ENCODE results near the gene PEBP1. TPM values are rescaled to one million over a fixed set of nuclear protein-coding genes. Genes with fewer than 3 reads are reported as not detected.

Gene PEBP1
- total RNA-seq, 1 experiment from 2014 or later = 168 TPM

- no peak for DNase-seq (ENCODE audit: low read depth, low spot score)
- TF ChIP-seq SIN3A (IDR thresholded peaks at IDR 0.05; ENCODE audit: borderline replicate concordance, insufficient read depth, low read depth, low read length) (no peak), POLR2AphosphoS5 (IDR thresholded peaks at IDR 0.05; ENCODE audit: low read depth, low read length) (no peak), TCF7L2 (IDR thresholded peaks at IDR 0.05; ENCODE audit: low read depth, low read length) (no peak)
- TF ChIP-seq, protein P1, sequence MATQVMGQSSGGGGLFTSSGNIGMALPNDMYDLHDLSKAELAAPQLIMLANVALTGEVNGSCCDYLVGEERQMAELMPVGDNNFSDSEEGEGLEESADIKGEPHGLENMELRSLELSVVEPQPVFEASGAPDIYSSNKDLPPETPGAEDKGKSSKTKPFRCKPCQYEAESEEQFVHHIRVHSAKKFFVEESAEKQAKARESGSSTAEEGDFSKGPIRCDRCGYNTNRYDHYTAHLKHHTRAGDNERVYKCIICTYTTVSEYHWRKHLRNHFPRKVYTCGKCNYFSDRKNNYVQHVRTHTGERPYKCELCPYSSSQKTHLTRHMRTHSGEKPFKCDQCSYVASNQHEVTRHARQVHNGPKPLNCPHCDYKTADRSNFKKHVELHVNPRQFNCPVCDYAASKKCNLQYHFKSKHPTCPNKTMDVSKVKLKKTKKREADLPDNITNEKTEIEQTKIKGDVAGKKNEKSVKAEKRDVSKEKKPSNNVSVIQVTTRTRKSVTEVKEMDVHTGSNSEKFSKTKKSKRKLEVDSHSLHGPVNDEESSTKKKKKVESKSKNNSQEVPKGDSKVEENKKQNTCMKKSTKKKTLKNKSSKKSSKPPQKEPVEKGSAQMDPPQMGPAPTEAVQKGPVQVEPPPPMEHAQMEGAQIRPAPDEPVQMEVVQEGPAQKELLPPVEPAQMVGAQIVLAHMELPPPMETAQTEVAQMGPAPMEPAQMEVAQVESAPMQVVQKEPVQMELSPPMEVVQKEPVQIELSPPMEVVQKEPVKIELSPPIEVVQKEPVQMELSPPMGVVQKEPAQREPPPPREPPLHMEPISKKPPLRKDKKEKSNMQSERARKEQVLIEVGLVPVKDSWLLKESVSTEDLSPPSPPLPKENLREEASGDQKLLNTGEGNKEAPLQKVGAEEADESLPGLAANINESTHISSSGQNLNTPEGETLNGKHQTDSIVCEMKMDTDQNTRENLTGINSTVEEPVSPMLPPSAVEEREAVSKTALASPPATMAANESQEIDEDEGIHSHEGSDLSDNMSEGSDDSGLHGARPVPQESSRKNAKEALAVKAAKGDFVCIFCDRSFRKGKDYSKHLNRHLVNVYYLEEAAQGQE (IDR thresholded peaks at IDR 0.05; ENCODE audit: insufficient read depth in 1 of 2, low read depth in 2 of 2, low read length in 1 of 2) = no peak
- TF ChIP-seq, protein P2, sequence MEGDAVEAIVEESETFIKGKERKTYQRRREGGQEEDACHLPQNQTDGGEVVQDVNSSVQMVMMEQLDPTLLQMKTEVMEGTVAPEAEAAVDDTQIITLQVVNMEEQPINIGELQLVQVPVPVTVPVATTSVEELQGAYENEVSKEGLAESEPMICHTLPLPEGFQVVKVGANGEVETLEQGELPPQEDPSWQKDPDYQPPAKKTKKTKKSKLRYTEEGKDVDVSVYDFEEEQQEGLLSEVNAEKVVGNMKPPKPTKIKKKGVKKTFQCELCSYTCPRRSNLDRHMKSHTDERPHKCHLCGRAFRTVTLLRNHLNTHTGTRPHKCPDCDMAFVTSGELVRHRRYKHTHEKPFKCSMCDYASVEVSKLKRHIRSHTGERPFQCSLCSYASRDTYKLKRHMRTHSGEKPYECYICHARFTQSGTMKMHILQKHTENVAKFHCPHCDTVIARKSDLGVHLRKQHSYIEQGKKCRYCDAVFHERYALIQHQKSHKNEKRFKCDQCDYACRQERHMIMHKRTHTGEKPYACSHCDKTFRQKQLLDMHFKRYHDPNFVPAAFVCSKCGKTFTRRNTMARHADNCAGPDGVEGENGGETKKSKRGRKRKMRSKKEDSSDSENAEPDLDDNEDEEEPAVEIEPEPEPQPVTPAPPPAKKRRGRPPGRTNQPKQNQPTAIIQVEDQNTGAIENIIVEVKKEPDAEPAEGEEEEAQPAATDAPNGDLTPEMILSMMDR (IDR thresholded peaks at IDR 0.05) = no peak
- Histone ChIP-seq H3K4me1 (ENCODE audit: control insufficient read depth, insufficient read depth, low read length) (peaks cover 12% of the 10 kb centered on the region), H3K4me3 (ENCODE audit: low read depth in 2 of 2, low read length in 2 of 2) (peak overlapping the region; percentile 69 to 83), H3K27ac (ENCODE audit: low read length) (no peak overlapping the region; the same call in 1 of the 2 replicates), H3K36me3 (ENCODE audit: control insufficient read depth, insufficient read depth, low read length) (no peaks in the 10 kb centered on the region), H3K9me3 (ENCODE audit: control insufficient read depth, insufficient read depth, low read depth, low read length) (no peaks in the 10 kb centered on the region), H3K27me3 (ENCODE audit: control insufficient read depth, insufficient read depth, low read length) (no peaks in the 10 kb centered on the region)
- intact Hi-C loops (cut with micrococcal nuclease; ENCODE audit: unreplicated experiment) = no loop called here
- BruUV-seq (replicated peaks) = no TSS peak
- POLR2A ChIA-PET = interaction anchor here (0.5 kb wide), 2 partner anchors 13 to 56 kb away, joined by 3 to 5 read pairs; no protein-coding TSS in a partner anchor
- CTCF ChIA-PET = no interaction called here
- in situ Hi-C loops (cut with HindIII; ENCODE audit: low pct_unique_long_range_greater_than_20kb, low sequenced_read_pairs) = no loop called here
- ATAC-seq = no peak
Measured at GRCh38 chr12:118102070-118102469, 33.9 kb upstream of the PEBP1 start.

DNA sequence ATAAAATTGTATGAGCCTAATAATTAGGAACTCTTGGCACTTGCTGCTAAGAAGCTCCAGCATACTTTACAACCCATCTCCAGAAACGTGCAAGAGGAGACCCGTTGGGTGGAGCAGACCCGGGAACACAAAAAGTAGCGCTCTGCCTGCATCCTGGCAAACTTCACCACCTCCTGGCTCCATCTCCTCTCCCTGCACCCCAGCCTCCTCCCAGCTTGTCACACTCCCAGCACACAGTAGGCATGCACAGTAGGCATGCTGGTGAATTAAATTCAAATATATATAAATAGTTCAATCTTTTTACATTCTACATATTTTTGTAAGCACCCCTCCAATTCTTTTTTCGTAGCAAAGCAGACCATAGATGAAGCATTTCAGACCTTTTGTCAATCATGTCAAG is 33.3 kb upstream of the PEBP1 start:
- Histone ChIP-seq H3K27me3 (ENCODE audit: control insufficient read depth, insufficient read depth, low read length) (no peaks in the 10 kb centered on the region), H3K27ac (ENCODE audit: low read length) (peak overlapping the region; percentile 95), H3K9me3 (ENCODE audit: control insufficient read depth, insufficient read depth, low read depth, low read length) (no peaks in the 10 kb centered on the region), H3K4me1 (ENCODE audit: control insufficient read depth, insufficient read depth, low read length) (peaks cover 12% of the 10 kb centered on the region), H3K4me3 (ENCODE audit: low read depth in 2 of 2, low read length in 2 of 2) (peak overlapping the region; percentile 69 to 83), H3K36me3 (ENCODE audit: control insufficient read depth, insufficient read depth, low read length) (no peaks in the 10 kb centered on the region)
- in situ Hi-C loops (cut with HindIII; ENCODE audit: low pct_unique_long_range_greater_than_20kb, low sequenced_read_pairs) = no loop called here
- POLR2A ChIA-PET = interaction anchor here (0.5 kb wide), 2 partner anchors 14 to 56 kb away, joined by 3 to 5 read pairs; no protein-coding TSS in a partner anchor
- TF ChIP-seq, protein P1 (IDR thresholded peaks at IDR 0.05; ENCODE audit: insufficient read depth in 1 of 2, low read depth in 2 of 2, low read length in 1 of 2) = no peak
- TF ChIP-seq, protein P2 (IDR thresholded peaks at IDR 0.05) = no peak
- TF ChIP-seq SIN3A (IDR thresholded peaks at IDR 0.05; ENCODE audit: borderline replicate concordance, insufficient read depth, low read depth, low read length) (no peak), TCF7L2 (IDR thresholded peaks at IDR 0.05; ENCODE audit: low read depth, low read length) (no peak), POLR2AphosphoS5 (IDR thresholded peaks at IDR 0.05; ENCODE audit: low read depth, low read length) (no peak)
- CTCF ChIA-PET = interaction anchor here (0.7 kb wide), 1 partner anchor 270 kb away, joined by 3 read pairs; the partner anchor contains the start of gene TAOK3
- BruUV-seq (replicated peaks) = TSS peak; percentile 81
- no peak for ATAC-seq
- intact Hi-C loops (cut with micrococcal nuclease; ENCODE audit: unreplicated experiment) = no loop called here
- no peak for DNase-seq (ENCODE audit: low read depth, low spot score)

All from Panc1 (cell line).